Transverse colon (tissue), 4 donors: ENCODE data around the gene REC114. TPM values are rescaled to one million over a fixed set of nuclear protein-coding genes. Genes with fewer than 3 reads are reported as not detected.
"Not testable (repeated sequence)": the region's sequence is repeated elsewhere in the genome, so short reads cannot be mapped to it uniquely, and the experiment has no call there.

Experiments
- DNase-seq: peaks from one replicate; pipeline ENCODE4 v3.0.0-alpha.2; 2019
- H3K27ac ChIP-seq, 4 donors: fragments of 200-600 bp; sonication (generic); 2 replicates each; pipeline ENCODE4 v1.5.1; 2016 to 2018; ENCODE audit warnings: inconsistent platforms in 4 of 4
- H3K27me3 ChIP-seq: fragments of 200-600 bp; sonication (generic); 2 replicates; pipeline ENCODE4 v1.5.1; 2017; ENCODE audit warnings: inconsistent platforms
- H3K36me3 ChIP-seq, 4 donors: fragments of 200-600 bp; sonication (generic); 2 replicates each; pipeline ENCODE4 v1.5.1; 2017 to 2019; ENCODE audit warnings: inconsistent platforms in 4 of 4
- H3K4me1 ChIP-seq, 4 donors: fragments of 200-600 bp; sonication (generic); 2 replicates each; pipeline ENCODE4 v1.5.1; 2017 to 2020; ENCODE audit warnings: inconsistent platforms in 4 of 4
- H3K4me3 ChIP-seq, 4 donors: fragments of 200-600 bp; sonication (generic); 1 replicate in 1 of 4; 2 replicates in 3 of 4; pipeline versions ENCODE4 v1.5.1 to v1.6.1; 2017 to 2019; ENCODE audit warnings: inconsistent platforms in 4 of 4
- H3K9me3 ChIP-seq, 2 donors: fragments of 200-600 bp; sonication (generic); 2 replicates each; pipeline ENCODE4 v1.5.1; 2017 to 2019; ENCODE audit warnings: inconsistent platforms in 2 of 2
- EP300 ChIP-seq: sonication (generic); formaldehyde crosslinking; IDR thresholded peaks from one replicate; pipeline ENCODE4 v1.6.1; 2017; ENCODE audit warnings: antibody characterized with exemption, low read depth
- POLR2A ChIP-seq: fragments of 450-650 bp; IDR thresholded peaks from one replicate; pipeline ENCODE4 v1.6.1; 2016; ENCODE audit warnings: antibody characterized with exemption, mild to moderate bottlenecking, moderate library complexity
- POLR2AphosphoS5 ChIP-seq, 3 donors: sonication (generic); formaldehyde crosslinking; IDR thresholded peaks; one replicate each; pipeline ENCODE4 v1.6.1; 2016; ENCODE audit warnings: antibody characterized with exemption in 3 of 3
- WGBS, 2 donors: methylation state at CpG; one replicate each; pipeline ENCODE4 v1.1.5; 2018; ENCODE audit warnings: low coverage in 1 of 2; 5-methylcytosine and 5-hydroxymethylcytosine counted together
- in situ Hi-C, 4 donors: fragments of 200-750 bp; cut with MboI; loops; one replicate each; pipeline versions ENCODE4 v1.15.0 to v1.15.1; 2017; ENCODE audit warnings: low sequenced_read_pairs in 3 of 4, low pct_ligation_motif_present in 1 of 4, low pct_unique_long_range_greater_than_20kb in 1 of 4
- intact Hi-C: fragments of 100-400 bp; cut with DNase I; formaldehyde crosslinking; loops from one replicate; pipeline ENCODE4 v1.15.1; 2023; ENCODE audit warnings: low total_unique reads
- total RNA-seq, 4 donors: library from RNA; depleted of rRNA; stranded (reverse); fragments of >200 nt; gene quantifications; one replicate each; pipeline ENCODE4 v1.1.0, GENCODE V29; 2016
- TF ChIP-seq, protein P1 (sequence below), 5 experiments: fragments of 200-600 bp in 3 of 5; fragments of 450-650 bp in 2 of 5; sonication (generic) in 3 of 5; IDR thresholded peaks; 1 replicate in 2 of 5; 2 replicates in 3 of 5; pipeline ENCODE4 v1.5.1; 2016 to 2017; ENCODE audit warnings: antibody characterized with exemption in 5 of 5, inconsistent platforms in 3 of 5, mild to moderate bottlenecking in 2 of 5, moderate library complexity in 1 of 5

The REC114 gene
- total RNA-seq, 4 donors from 2014 or later, result not detected

DNA sequence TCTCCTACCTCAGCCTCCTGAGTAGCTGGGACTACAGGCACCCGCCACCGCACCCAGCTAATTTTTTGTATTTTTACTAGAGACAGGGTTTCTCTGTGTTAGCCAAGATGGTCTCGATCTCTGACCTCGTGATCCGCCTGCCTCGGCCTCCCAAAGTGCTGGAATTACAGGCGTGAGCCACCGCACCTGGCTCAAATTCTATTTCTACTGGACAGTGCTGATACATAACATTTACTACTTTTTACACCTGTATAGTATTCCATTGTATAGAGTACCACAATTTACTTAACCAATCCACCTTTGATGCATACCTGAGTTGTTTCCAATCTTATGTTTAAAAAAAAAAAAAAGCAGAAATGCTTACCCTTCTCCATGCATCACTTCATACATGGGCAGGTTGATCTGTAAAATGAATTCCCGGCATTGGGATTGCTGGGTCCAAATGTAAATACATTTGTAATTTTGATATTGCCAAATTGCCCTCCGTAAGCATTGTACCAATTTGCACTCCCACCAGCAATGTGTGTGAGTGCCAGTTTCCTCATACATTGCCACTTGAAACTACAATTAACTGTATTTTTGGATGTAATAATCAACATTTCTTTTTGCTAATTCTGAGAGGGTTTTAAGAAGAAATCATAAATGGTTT lies 95.7 kb downstream of the REC114 start:
- Histone ChIP-seq H3K27me3 (no peaks in the 10 kb centered on the region), H3K36me3 (no peaks in the 10 kb centered on the region), H3K4me3 (no peak overlapping the region), H3K9me3 (no peaks in the 10 kb centered on the region), H3K27ac (no peak overlapping the region), H3K4me1 (peaks cover 0 to 26% (median 3%) of the 10 kb centered on the region in 4 donors)
- in situ Hi-C loops, result no loop called here
- TF ChIP-seq, protein P1, sequence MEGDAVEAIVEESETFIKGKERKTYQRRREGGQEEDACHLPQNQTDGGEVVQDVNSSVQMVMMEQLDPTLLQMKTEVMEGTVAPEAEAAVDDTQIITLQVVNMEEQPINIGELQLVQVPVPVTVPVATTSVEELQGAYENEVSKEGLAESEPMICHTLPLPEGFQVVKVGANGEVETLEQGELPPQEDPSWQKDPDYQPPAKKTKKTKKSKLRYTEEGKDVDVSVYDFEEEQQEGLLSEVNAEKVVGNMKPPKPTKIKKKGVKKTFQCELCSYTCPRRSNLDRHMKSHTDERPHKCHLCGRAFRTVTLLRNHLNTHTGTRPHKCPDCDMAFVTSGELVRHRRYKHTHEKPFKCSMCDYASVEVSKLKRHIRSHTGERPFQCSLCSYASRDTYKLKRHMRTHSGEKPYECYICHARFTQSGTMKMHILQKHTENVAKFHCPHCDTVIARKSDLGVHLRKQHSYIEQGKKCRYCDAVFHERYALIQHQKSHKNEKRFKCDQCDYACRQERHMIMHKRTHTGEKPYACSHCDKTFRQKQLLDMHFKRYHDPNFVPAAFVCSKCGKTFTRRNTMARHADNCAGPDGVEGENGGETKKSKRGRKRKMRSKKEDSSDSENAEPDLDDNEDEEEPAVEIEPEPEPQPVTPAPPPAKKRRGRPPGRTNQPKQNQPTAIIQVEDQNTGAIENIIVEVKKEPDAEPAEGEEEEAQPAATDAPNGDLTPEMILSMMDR (IDR thresholded peaks at IDR 0.05), result no peak
- TF ChIP-seq POLR2AphosphoS5 (IDR thresholded peaks at IDR 0.05) (no peak), POLR2A (no peak), EP300 (no peak)
- intact Hi-C loops, result no loop called here
- WGBS, 2 donors, result 85 to 94% methylated on average over 10 of the region's 10 CpGs
- DNase-seq, result no peak

DNA sequence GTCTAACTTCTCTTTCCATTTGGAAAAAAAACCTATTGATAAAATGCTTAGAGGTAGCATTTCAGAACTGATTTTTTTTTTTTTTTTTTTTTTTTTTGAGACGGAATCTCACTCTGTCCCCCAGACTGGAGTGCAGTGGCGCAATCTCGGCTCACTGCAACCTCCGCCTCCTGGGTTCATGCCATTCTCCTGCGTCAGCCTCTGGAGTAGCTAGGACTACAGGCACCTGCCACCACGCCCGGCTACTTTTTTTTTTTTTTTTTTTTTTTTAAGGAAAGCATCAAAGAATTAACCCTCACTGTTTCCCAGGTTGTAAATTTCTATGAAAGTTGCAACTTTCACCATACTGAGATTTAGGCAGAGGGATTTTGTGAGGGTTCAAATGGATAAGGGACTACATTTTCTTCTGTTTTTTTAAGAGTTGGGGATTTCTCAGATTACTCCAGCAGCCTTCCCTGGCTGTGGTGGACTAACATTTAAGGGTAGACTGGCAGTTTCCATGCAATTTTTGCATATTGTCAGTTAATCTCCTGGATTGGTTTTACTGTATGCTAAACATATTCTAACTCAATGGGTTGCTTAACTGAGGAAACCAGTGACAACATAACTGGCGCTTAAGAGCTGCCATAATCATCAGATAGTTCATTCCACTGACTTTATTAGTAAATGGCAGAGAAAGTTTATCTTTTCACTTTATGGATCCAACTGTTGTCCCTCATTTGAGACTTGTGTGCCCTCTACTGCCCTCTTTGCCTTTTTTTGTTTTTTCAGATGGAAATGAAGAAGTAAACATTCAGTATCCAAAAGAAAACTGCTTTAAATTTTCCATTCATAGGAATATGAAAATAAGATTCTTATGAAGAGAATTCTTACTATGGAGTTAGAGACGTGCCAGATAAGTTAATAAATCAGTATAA lies 96.5 kb downstream of the REC114 start:
- peak; percentile 44 for DNase-seq
- Histone ChIP-seq H3K4me3 (no peak overlapping the region), H3K27me3 (no peaks in the 10 kb centered on the region), H3K36me3 (no peaks in the 10 kb centered on the region), H3K4me1 (peaks cover 0 to 26% (median 3%) of the 10 kb centered on the region in 4 donors), H3K27ac (no peak overlapping the region), H3K9me3 (no peaks in the 10 kb centered on the region)
- 44 to 45% methylated on average over 7 to 9 of the region's 9 CpGs for WGBS, 2 donors
- intact Hi-C loops (no loop called here), in situ Hi-C loops (no loop called here)
- TF ChIP-seq POLR2A (no peak), EP300 (no peak), POLR2AphosphoS5 (IDR thresholded peaks at IDR 0.05) (no peak)
- TF ChIP-seq, protein P1 (IDR thresholded peaks at IDR 0.05), result no peak

DNA sequence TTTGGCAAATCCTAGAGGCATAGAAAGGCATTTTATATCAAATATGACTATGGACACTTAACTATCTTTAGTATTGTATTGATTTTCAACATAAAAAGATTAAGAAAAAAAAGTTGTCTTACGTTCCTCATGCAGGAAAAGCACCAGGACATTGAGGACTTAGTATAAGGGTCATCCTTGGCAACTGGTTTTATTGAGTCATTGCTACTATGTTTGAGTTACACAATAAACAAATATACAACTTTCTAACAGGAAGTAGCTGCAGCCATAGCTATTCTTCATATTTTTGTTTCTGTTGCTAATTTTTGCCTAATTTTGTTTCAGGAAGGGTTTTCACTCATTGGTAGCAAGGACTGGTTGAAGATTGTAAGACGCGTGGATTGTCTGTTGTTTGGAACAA lies 97.2 kb downstream of the REC114 start:
- 67 to 82% methylated on average over 3 of the region's 3 CpGs for WGBS, 2 donors
- no peaks in the 10 kb centered on the region for H3K27me3 ChIP-seq
- TF ChIP-seq POLR2AphosphoS5 (IDR thresholded peaks at IDR 0.05), result no peak
- TF ChIP-seq, protein P1 (IDR thresholded peaks at IDR 0.05), result no peak
- TF ChIP-seq EP300, result no peak
- TF ChIP-seq POLR2A, result no peak
- H3K4me3 ChIP-seq, result no peak overlapping the region
- no peaks in the 10 kb centered on the region for H3K9me3 ChIP-seq
- in situ Hi-C loops (no loop called here), intact Hi-C loops (no loop called here)
- no peaks in the 10 kb centered on the region for H3K36me3 ChIP-seq
- peaks cover 0 to 26% (median 3%) of the 10 kb centered on the region in 4 donors for H3K4me1 ChIP-seq
- DNase-seq, result no peak
- H3K27ac ChIP-seq, result no peak overlapping the region

DNA sequence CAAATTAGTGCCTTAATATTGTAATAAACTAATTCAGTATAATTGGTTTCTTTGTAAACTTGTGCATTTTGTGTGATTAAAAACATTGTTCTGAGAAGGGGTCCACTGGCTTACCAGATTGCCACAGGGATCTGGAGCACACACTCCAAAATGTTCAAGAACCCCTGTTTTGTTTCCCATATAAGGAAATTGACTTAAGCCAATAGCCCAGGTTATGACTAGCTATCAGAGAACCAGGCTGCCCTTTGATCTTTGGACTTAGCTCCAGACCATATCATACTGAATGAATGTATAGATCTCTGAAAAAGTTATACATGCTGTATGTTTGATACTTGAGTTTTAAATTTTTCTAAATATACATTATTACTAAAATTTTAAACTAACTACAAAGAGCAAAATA lies 98.5 kb downstream of the REC114 start:
- intact Hi-C loops (no loop called here), in situ Hi-C loops (no loop called here)
- H3K27me3 ChIP-seq, result no peaks in the 10 kb centered on the region
- H3K27ac ChIP-seq, result no peak overlapping the region
- TF ChIP-seq POLR2A (no peak), EP300 (no peak), POLR2AphosphoS5 (IDR thresholded peaks at IDR 0.05) (no peak)
- TF ChIP-seq, protein P1 (IDR thresholded peaks at IDR 0.05), result no peak
- H3K4me1 ChIP-seq, result peaks cover 0 to 26% (median 3%) of the 10 kb centered on the region in 4 donors
- H3K36me3 ChIP-seq, result no peaks in the 10 kb centered on the region
- H3K4me3 ChIP-seq, result no peak overlapping the region
- no peak for DNase-seq
- no peaks in the 10 kb centered on the region for H3K9me3 ChIP-seq

DNA sequence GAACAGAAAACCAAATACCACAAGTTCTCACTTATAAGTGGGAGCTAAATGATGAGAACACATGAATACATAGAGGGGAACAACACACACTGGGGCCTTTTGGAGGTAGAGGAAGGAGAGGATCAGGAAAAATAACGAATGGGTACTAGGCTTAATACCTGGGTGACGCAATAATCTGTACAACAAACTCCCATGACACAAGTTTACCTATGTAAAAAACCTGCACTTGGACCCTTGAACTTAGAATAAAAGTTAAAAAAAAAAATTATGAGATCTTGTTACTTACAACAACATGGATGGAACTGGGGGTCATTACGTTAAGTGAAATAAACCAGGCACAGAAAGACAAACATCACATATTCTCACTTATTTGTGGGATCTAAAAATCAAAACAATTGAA lies 106.0 kb downstream of the REC114 start:
- H3K9me3 ChIP-seq, in situ Hi-C loops: not testable (repeated sequence)
- 86 to 90% methylated on average over 1 to 3 of the region's 3 CpGs for WGBS, 2 donors

More for the DNA sequence above, 106.0 kb downstream of the REC114 start:
- H3K27ac ChIP-seq, DNase-seq, H3K4me3 ChIP-seq, H3K27me3 ChIP-seq, intact Hi-C loops, H3K4me1 ChIP-seq, H3K36me3 ChIP-seq: not testable (repeated sequence)
